ENCODE measurements around the gene CUL1. TPM values are rescaled to one million over a fixed set of nuclear protein-coding genes. Genes with fewer than 3 reads are reported as not detected.

Gene CUL1
- total and polyA plus RNA-seq, 2 donors (not counting 3 experiments of a cell fraction or from before 2014, with no cell fraction given) = 25.7 to 50.2 TPM

GRCh38 chr7:148807436-148807835 lies 108.7 kb downstream of the CUL1 start:
- Histone ChIP-seq H3K4me3 (replicated peaks in 1 of 3; ENCODE audit: insufficient read depth in 1 of 3, low read depth in 1 of 3, low read length in 3 of 3) (no peak overlapping the region), H3K36me3 (ENCODE audit: control insufficient read depth in 2 of 2, extremely low read depth in 1 of 2, insufficient read depth in 2 of 2, low read length in 2 of 2) (peaks cover 8 to 11% of the 10 kb centered on the region in 2 experiments), H3K9ac (replicated peaks; ENCODE audit: extremely low read depth, insufficient read depth, low read length) (no peak overlapping the region), H3K9me1 (replicated peaks; ENCODE audit: control insufficient read depth, extremely low read depth, insufficient read depth, low read length) (no peaks in the 10 kb centered on the region), H3K79me2 (ENCODE audit: control insufficient read depth, insufficient read depth, low read length) (no peaks in the 10 kb centered on the region), H3K9me3 (replicated peaks; ENCODE audit: control insufficient read depth, insufficient read depth, low read length) (no peaks in the 10 kb centered on the region), H3K4me1 (ENCODE audit: control insufficient read depth, extremely low read depth, insufficient read depth, low read length) (no peaks in the 10 kb centered on the region), H3K27ac (ENCODE audit: insufficient read depth, low read depth, low read length) (no peak overlapping the region), H3K27me3 (ENCODE audit: control insufficient read depth in 2 of 2, insufficient read depth in 2 of 2, low read length in 2 of 2) (no peaks in the 10 kb centered on the region), H4K20me1 (replicated peaks; ENCODE audit: control insufficient read depth, extremely low read depth, insufficient read depth, low read length) (no peaks in the 10 kb centered on the region), H2AFZ (ENCODE audit: low read depth, low read length) (no peak overlapping the region), H3K4me2 (ENCODE audit: insufficient read depth, low read length) (no peak overlapping the region)
- dilution Hi-C loops (cut with MboI; ENCODE audit: extremely low pct_ligation_motif_present, low sequenced_read_pairs) (no loop called here), intact Hi-C loops (cut with micrococcal nuclease) (no loop called here)
- DNase-seq (ENCODE audit: low read depth, low spot score) (no peak), FAIRE-seq (no peak)
- ChIA-PET CTCF (interaction anchor here (0.6 kb wide), 1 partner anchor 93 kb away, joined by 4 read pairs; no protein-coding TSS in a partner anchor), POLR2A (no interaction called here)
- no peak for TF ChIP-seq EZH2 (IDR thresholded peaks at IDR 0.05; ENCODE audit: borderline replicate concordance, low read depth, low read length, severe bottlenecking)
- TF ChIP-seq JUN (IDR thresholded peaks at IDR 0.05; ENCODE audit: borderline replicate concordance, insufficient read depth, insufficient read length, low read depth) = no peak
- TF ChIP-seq MYC (IDR thresholded peaks at IDR 0.05; ENCODE audit: low read depth, low read length) = no peak
- TF ChIP-seq POLR2A (IDR thresholded peaks at IDR 0.05; ENCODE audit: low read depth, low read length) = no peak
- no TSS peak for BruUV-seq (replicated peaks)

GRCh38 chr7:148809856-148810255 lies 111.2 kb downstream of the CUL1 start:
- dilution Hi-C loops (cut with MboI; ENCODE audit: extremely low pct_ligation_motif_present, low sequenced_read_pairs) (no loop called here), intact Hi-C loops (cut with micrococcal nuclease) (loop anchor here (10.0 kb wide), 1 partner anchor 155 kb away; no protein-coding TSS in a partner anchor)
- FAIRE-seq = no peak
- Histone ChIP-seq H3K27me3 (ENCODE audit: control insufficient read depth in 2 of 2, insufficient read depth in 2 of 2, low read length in 2 of 2) (no peaks in the 10 kb centered on the region), H4K20me1 (replicated peaks; ENCODE audit: control insufficient read depth, extremely low read depth, insufficient read depth, low read length) (no peaks in the 10 kb centered on the region), H3K9me1 (replicated peaks; ENCODE audit: control insufficient read depth, extremely low read depth, insufficient read depth, low read length) (no peaks in the 10 kb centered on the region), H3K4me2 (ENCODE audit: insufficient read depth, low read length) (no peak overlapping the region), H3K36me3 (ENCODE audit: control insufficient read depth in 2 of 2, extremely low read depth in 1 of 2, insufficient read depth in 2 of 2, low read length in 2 of 2) (peaks cover 8 to 11% of the 10 kb centered on the region in 2 experiments), H3K79me2 (ENCODE audit: control insufficient read depth, insufficient read depth, low read length) (no peaks in the 10 kb centered on the region), H3K4me3 (replicated peaks in 1 of 3; ENCODE audit: insufficient read depth in 1 of 3, low read depth in 1 of 3, low read length in 3 of 3) (no peak overlapping the region), H3K27ac (ENCODE audit: insufficient read depth, low read depth, low read length) (no peak overlapping the region), H3K4me1 (ENCODE audit: control insufficient read depth, extremely low read depth, insufficient read depth, low read length) (no peaks in the 10 kb centered on the region), H3K9me3 (replicated peaks; ENCODE audit: control insufficient read depth, insufficient read depth, low read length) (no peaks in the 10 kb centered on the region), H2AFZ (ENCODE audit: low read depth, low read length) (no peak overlapping the region), H3K9ac (replicated peaks; ENCODE audit: extremely low read depth, insufficient read depth, low read length) (no peak overlapping the region)
- no peak for TF ChIP-seq MYC (IDR thresholded peaks at IDR 0.05; ENCODE audit: low read depth, low read length)
- no peak for DNase-seq (ENCODE audit: low read depth, low spot score)
- POLR2A ChIA-PET = no interaction called here
- CTCF ChIA-PET = interaction anchor here (1.7 kb wide), 1 partner anchor 10 kb away, joined by 6 read pairs; no protein-coding TSS in a partner anchor
- no TSS peak for BruUV-seq (replicated peaks)
